ENCODE data around the gene GFER. TPM values are rescaled to one million over a fixed set of nuclear protein-coding genes. Genes with fewer than 3 reads are reported as not detected.

Gene GFER
- total and polyA plus RNA-seq, 4 donors: 7.4 to 63.5 (median 25.6) TPM

- 90 to 94% methylated on average over 15 of the region's 15 CpGs for WGBS, 2 donors
- Histone ChIP-seq H3K4me3 (no peak overlapping the region), H3K36me3 (ENCODE audit: control insufficient read depth in 4 of 4, insufficient read depth in 4 of 4, low read length in 4 of 4) (no peaks in the 10 kb centered on the region), H3K27ac (ENCODE audit: low read depth in 1 of 2, low read length in 1 of 2) (no peak overlapping the region), H3K9ac (ENCODE audit: insufficient read depth in 1 of 2, low read length in 2 of 2) (no peak overlapping the region), H3K27me3 (ENCODE audit: control insufficient read depth in 3 of 3, insufficient read depth in 3 of 3, low read length in 2 of 3) (no peaks in the 10 kb centered on the region), H3K4me1 (ENCODE audit: control insufficient read depth in 5 of 5, insufficient read depth in 5 of 5, low read length in 5 of 5) (peaks cover 0 to 12% (median 6%) of the 10 kb centered on the region in 5 donors), H3K9me3 (ENCODE audit: control insufficient read depth in 4 of 4, insufficient read depth in 3 of 4, low read length in 3 of 4) (no peaks in the 10 kb centered on the region)
- ATAC-seq (ENCODE audit: insufficient read depth, low FRiP score) (no peak), DNase-seq (no peak)
- TF ChIP-seq CTCF (IDR thresholded peaks at IDR 0.05; ENCODE audit: control extremely low read depth, extremely low read depth): no peak
Measured at GRCh38 chr16:2013527-2013926, 29.5 kb downstream of the GFER start.

- Histone ChIP-seq H3K9me3 (ENCODE audit: control insufficient read depth in 4 of 4, insufficient read depth in 3 of 4, low read length in 3 of 4) (no peaks in the 10 kb centered on the region), H3K27ac (ENCODE audit: low read depth in 1 of 2, low read length in 1 of 2) (peak overlapping the region in 1 of 2 donors; percentile 11), H3K27me3 (ENCODE audit: control insufficient read depth in 3 of 3, insufficient read depth in 3 of 3, low read length in 2 of 3) (peaks cover 0 to 7% (median 4%) of the 10 kb centered on the region in 3 donors), H3K9ac (ENCODE audit: insufficient read depth in 1 of 2, low read length in 2 of 2) (peak overlapping the region in 1 of 2 donors; percentile 13), H3K4me1 (ENCODE audit: control insufficient read depth in 5 of 5, insufficient read depth in 5 of 5, low read length in 5 of 5) (peaks cover 0 to 12% (median 5%) of the 10 kb centered on the region in 5 donors), H3K4me3 (no peak overlapping the region), H3K36me3 (ENCODE audit: control insufficient read depth in 4 of 4, insufficient read depth in 4 of 4, low read length in 4 of 4) (no peaks in the 10 kb centered on the region)
- WGBS, 2 donors: 76 to 84% methylated on average over 24 of the region's 24 CpGs
- no peak for TF ChIP-seq CTCF (IDR thresholded peaks at IDR 0.05; ENCODE audit: control extremely low read depth, extremely low read depth)
- DNase-seq: no peak
- ATAC-seq (ENCODE audit: insufficient read depth, low FRiP score): peak; percentile 62
Measured at GRCh38 chr16:2015117-2015946, 31.3 kb downstream of the GFER start.

- H3K9ac ChIP-seq (ENCODE audit: insufficient read depth in 1 of 2, low read length in 2 of 2): peak overlapping the region in 1 of 2 donors; percentile 13
- WGBS, 2 donors: 90 to 92% methylated on average over 7 of the region's 7 CpGs
- H3K27me3 ChIP-seq (ENCODE audit: control insufficient read depth in 3 of 3, insufficient read depth in 3 of 3, low read length in 2 of 3): peaks cover 2 to 7% (median 4%) of the 10 kb centered on the region in 3 donors
- H3K9me3 ChIP-seq (ENCODE audit: control insufficient read depth in 4 of 4, insufficient read depth in 3 of 4, low read length in 3 of 4): no peaks in the 10 kb centered on the region
- ATAC-seq (ENCODE audit: insufficient read depth, low FRiP score) (no peak), DNase-seq (no peak)
- H3K4me1 ChIP-seq (ENCODE audit: control insufficient read depth in 5 of 5, insufficient read depth in 5 of 5, low read length in 5 of 5): peaks cover 0 to 11% (median 0%) of the 10 kb centered on the region in 5 donors
- no peak for TF ChIP-seq CTCF (IDR thresholded peaks at IDR 0.05; ENCODE audit: control extremely low read depth, extremely low read depth)
- H3K27ac ChIP-seq (ENCODE audit: low read depth in 1 of 2, low read length in 1 of 2): peak overlapping the region in 1 of 2 donors; percentile 11
- H3K36me3 ChIP-seq (ENCODE audit: control insufficient read depth in 4 of 4, insufficient read depth in 4 of 4, low read length in 4 of 4): no peaks in the 10 kb centered on the region
- H3K4me3 ChIP-seq: no peak overlapping the region
Measured at GRCh38 chr16:2015947-2016208, 31.9 kb downstream of the GFER start.
